ENCODE measurements around the gene EPOP.

The EPOP gene

DNA sequence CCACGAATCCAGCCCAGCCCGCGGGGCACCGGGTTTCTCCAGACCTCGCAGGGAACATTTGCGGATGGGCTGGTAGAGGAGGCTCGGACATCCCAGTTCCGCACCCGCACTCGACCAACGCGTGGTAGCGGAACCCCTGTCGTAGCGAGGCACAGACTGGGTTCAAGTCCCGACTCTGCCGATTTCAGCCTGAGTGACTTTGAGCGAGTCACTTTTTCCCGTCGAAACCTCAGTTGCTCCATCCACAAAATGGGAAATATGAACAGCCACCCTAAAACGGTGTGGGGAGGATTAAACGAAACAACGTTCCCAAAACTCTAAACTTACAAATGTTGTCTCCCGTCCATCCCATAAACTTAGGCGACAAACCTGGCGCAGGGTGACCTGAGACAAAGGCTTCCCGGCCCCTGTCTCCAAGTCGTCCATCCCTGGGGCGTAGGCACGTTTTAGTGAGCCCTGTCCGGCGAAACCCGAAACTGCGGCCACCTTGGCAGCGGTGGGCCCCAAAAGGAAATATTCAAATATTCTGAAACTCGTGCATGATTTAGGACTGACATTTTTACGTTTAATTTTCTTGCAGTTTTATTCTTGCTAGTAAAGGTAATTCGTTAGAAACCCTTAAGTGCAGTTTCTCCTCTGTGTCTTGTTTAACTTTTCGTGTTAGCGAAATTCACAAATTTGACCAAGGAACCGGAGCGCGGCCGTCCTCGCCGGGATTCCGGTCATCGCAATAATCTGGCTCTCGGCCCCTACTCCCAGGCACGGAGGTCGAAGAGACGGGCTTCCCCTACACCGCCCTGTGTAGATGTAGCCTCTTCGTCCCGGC lies 28.4 kb upstream of the EPOP start:
- Histone ChIP-seq H2AFZ (ENCODE audit: low read length) (peak overlapping the region; percentile 61), H3K9me2 (replicated peaks; ENCODE audit: insufficient read depth, low read length) (no peaks in the 10 kb centered on the region), H3K36me3 (replicated peaks; ENCODE audit: insufficient read depth, low read length) (0 out of 2 replicates have a peak, but pooled peaks cover 5% of the 10 kb centered on the region), H3K4me1 (ENCODE audit: low read length) (peaks cover 20% of the 10 kb centered on the region), H4K20me1 (ENCODE audit: insufficient read depth, low read length) (no peaks in the 10 kb centered on the region), H3F3A (ENCODE audit: insufficient read depth, low read length) (peaks cover 50% of the 10 kb centered on the region), H3K4me3 (ENCODE audit: low read length) (peak overlapping the region; percentile 86), H3K27me3 (replicated peaks; ENCODE audit: insufficient read depth, low read length) (no peaks in the 10 kb centered on the region), H3K9ac (ENCODE audit: low read length) (peak overlapping the region; percentile 93), H3K9me3 (replicated peaks; ENCODE audit: insufficient read depth, low read length) (no peaks in the 10 kb centered on the region), H3K79me2 (ENCODE audit: low read length) (peaks cover 39% of the 10 kb centered on the region), H3K27ac (ENCODE audit: low read length) (peak overlapping the region; percentile 98), H3K4me2 (ENCODE audit: low read depth, low read length) (peak overlapping the region; percentile 89)
- DNase-seq: peak; percentile 54
- TF ChIP-seq, protein P1, sequence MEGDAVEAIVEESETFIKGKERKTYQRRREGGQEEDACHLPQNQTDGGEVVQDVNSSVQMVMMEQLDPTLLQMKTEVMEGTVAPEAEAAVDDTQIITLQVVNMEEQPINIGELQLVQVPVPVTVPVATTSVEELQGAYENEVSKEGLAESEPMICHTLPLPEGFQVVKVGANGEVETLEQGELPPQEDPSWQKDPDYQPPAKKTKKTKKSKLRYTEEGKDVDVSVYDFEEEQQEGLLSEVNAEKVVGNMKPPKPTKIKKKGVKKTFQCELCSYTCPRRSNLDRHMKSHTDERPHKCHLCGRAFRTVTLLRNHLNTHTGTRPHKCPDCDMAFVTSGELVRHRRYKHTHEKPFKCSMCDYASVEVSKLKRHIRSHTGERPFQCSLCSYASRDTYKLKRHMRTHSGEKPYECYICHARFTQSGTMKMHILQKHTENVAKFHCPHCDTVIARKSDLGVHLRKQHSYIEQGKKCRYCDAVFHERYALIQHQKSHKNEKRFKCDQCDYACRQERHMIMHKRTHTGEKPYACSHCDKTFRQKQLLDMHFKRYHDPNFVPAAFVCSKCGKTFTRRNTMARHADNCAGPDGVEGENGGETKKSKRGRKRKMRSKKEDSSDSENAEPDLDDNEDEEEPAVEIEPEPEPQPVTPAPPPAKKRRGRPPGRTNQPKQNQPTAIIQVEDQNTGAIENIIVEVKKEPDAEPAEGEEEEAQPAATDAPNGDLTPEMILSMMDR (IDR thresholded peaks at IDR 0.05; ENCODE audit: low read length): no peak

DNA sequence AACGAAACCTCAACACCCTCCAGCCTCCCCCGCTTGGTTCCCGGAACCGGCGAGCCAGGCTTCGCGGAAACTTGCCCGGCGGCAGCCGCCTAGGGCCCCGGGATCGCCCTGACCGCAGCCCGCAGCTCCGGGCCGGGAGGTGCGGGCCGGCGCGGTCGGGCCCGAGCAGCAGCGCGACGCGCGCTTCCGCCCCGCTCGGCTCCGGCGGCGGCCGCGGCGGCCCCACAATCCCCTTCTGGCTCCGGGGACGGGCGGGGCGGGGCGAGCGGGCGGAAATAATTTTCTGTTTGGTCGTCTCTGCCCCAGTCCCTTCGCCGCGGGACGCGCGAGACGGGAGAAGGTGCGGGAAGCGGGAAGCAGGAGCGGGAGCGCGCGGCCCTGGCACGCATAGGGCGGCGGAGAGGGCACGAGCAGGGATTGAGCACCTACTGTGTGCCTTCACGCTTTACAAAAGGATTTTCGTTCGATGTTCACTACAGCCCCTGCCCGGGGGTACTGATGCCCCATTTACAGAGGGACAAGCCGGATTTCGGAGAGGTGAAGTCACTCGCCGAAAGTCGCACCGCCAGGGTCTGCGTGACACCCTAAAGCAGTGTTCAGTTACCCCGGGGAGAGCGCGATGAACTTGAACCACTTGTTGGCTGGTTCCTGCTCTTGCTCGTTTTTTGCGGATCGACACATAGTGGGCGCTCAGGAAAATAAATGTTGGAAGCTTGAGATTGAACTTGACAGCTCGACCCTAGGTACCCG lies 27.6 kb upstream of the EPOP start:
- Histone ChIP-seq H3K79me2 (ENCODE audit: low read length) (peaks cover 31% of the 10 kb centered on the region), H3K9me2 (replicated peaks; ENCODE audit: insufficient read depth, low read length) (no peaks in the 10 kb centered on the region), H3K36me3 (replicated peaks; ENCODE audit: insufficient read depth, low read length) (no peaks in the 10 kb centered on the region), H2AFZ (ENCODE audit: low read length) (peak overlapping the region; percentile 23; the same call in 1 of the 2 replicates), H3K27me3 (replicated peaks; ENCODE audit: insufficient read depth, low read length) (no peaks in the 10 kb centered on the region), H3K9me3 (replicated peaks; ENCODE audit: insufficient read depth, low read length) (no peaks in the 10 kb centered on the region), H3K4me3 (ENCODE audit: low read length) (peak overlapping the region; percentile 86), H4K20me1 (ENCODE audit: insufficient read depth, low read length) (no peaks in the 10 kb centered on the region), H3K4me1 (ENCODE audit: low read length) (peaks cover 18% of the 10 kb centered on the region), H3F3A (ENCODE audit: insufficient read depth, low read length) (peaks cover 50% of the 10 kb centered on the region), H3K27ac (ENCODE audit: low read length) (peak overlapping the region; percentile 98), H3K4me2 (ENCODE audit: low read depth, low read length) (peak overlapping the region; percentile 89), H3K9ac (ENCODE audit: low read length) (peak overlapping the region; percentile 93)
- DNase-seq: peak; percentile 84
- no peak for TF ChIP-seq EZH2phosphoT487 (IDR thresholded peaks at IDR 0.05; ENCODE audit: low read length)
- TF ChIP-seq, protein P1 (IDR thresholded peaks at IDR 0.05; ENCODE audit: low read length): no peak
- TF ChIP-seq EZH2 (optimal IDR thresholded peaks at IDR 0.05; ENCODE audit: low read depth, low read length): no peak

GRCh38 chr17:38701504-38702165 lies 26.9 kb upstream of the EPOP start:
- H3K27me3 ChIP-seq (replicated peaks; ENCODE audit: insufficient read depth, low read length): no peaks in the 10 kb centered on the region
- no peaks in the 10 kb centered on the region for H3K36me3 ChIP-seq (replicated peaks; ENCODE audit: insufficient read depth, low read length)
- H3K9me2 ChIP-seq (replicated peaks; ENCODE audit: insufficient read depth, low read length): no peaks in the 10 kb centered on the region
- H3K4me3 ChIP-seq (ENCODE audit: low read length): peak overlapping the region; percentile 62
- H3F3A ChIP-seq (ENCODE audit: insufficient read depth, low read length): peaks cover 53% of the 10 kb centered on the region
- peak overlapping the region; percentile 89 for H3K4me2 ChIP-seq (ENCODE audit: low read depth, low read length)
- peak overlapping the region; percentile 23; the same call in 1 of the 2 replicates for H2AFZ ChIP-seq (ENCODE audit: low read length)
- no peaks in the 10 kb centered on the region for H4K20me1 ChIP-seq (ENCODE audit: insufficient read depth, low read length)
- no peaks in the 10 kb centered on the region for H3K9me3 ChIP-seq (replicated peaks; ENCODE audit: insufficient read depth, low read length)
- peaks cover 14% of the 10 kb centered on the region for H3K4me1 ChIP-seq (ENCODE audit: low read length)
- peaks cover 24% of the 10 kb centered on the region for H3K79me2 ChIP-seq (ENCODE audit: low read length)
- DNase-seq: peak; percentile 72
- peak overlapping the region; percentile 98 for H3K27ac ChIP-seq (ENCODE audit: low read length)
- TF ChIP-seq EZH2 (optimal IDR thresholded peaks at IDR 0.05; ENCODE audit: low read depth, low read length) (no peak), EZH2phosphoT487 (IDR thresholded peaks at IDR 0.05; ENCODE audit: low read length) (no peak)
- TF ChIP-seq, protein P1 (IDR thresholded peaks at IDR 0.05; ENCODE audit: low read length): no peak
- peak overlapping the region; percentile 93 for H3K9ac ChIP-seq (ENCODE audit: low read length)
